Spleen (tissue), 11 donors: ENCODE data around the gene CDC42BPB. TPM values are rescaled to one million over a fixed set of nuclear protein-coding genes. Genes with fewer than 3 reads are reported as not detected.

ENCODE experiments used
- DNase-seq: peaks from one replicate; pipeline ENCODE4 v3.0.0-alpha.2; 2020
- H3K27ac ChIP-seq, 8 donors: fragments of 200-600 bp; sonication (generic) in 7 of 8; 1 replicate in 4 of 8; 2 replicates in 4 of 8; pipeline versions ENCODE4 v1.5.0 to v1.8.0; 2016 to 2021; ENCODE audit warnings: inconsistent platforms in 4 of 8, mild to moderate bottlenecking in 4 of 8, moderate library complexity in 1 of 8
- H3K27me3 ChIP-seq, 7 donors: fragments of 200-600 bp; sonication (generic) in 6 of 7; replicated peaks in 1 of 7; 1 replicate in 4 of 7; 2 replicates in 3 of 7; pipeline versions ENCODE4 v1.5.0 to v1.8.0; 2016 to 2021; ENCODE audit warnings: inconsistent platforms in 3 of 7, mild to moderate bottlenecking in 1 of 7
- H3K36me3 ChIP-seq, 6 donors: fragments of 200-600 bp; sonication (generic) in 5 of 6; 1 replicate in 4 of 6; 2 replicates in 2 of 6; pipeline versions ENCODE4 v1.5.0 to v1.8.0; 2016 to 2021; ENCODE audit warnings: inconsistent platforms in 2 of 6
- H3K4me1 ChIP-seq, 6 donors: fragments of 200-600 bp; sonication (generic) in 5 of 6; 1 replicate in 3 of 6; 2 replicates in 3 of 6; pipeline versions ENCODE4 v1.5.0 to v1.8.0; 2016 to 2021; ENCODE audit warnings: inconsistent platforms in 3 of 6
- H3K4me3 ChIP-seq, 8 donors: fragments of 200-600 bp; sonication (generic) in 7 of 8; 1 replicate in 4 of 8; 2 replicates in 4 of 8; pipeline versions ENCODE4 v1.5.0 to v1.8.0; 2016 to 2021; ENCODE audit warnings: inconsistent platforms in 4 of 8, mild to moderate bottlenecking in 4 of 8, moderate library complexity in 2 of 8
- H3K9me3 ChIP-seq, 8 donors: fragments of 200-600 bp; sonication (generic) in 7 of 8; 1 replicate in 4 of 8; 2 replicates in 4 of 8; pipeline versions ENCODE4 v1.5.0 to v1.8.0; 2016 to 2021; ENCODE audit warnings: inconsistent platforms in 4 of 8
- CTCF ChIP-seq, 11 experiments: fragments of 200-600 bp in 7 of 11; fragments of 450-650 bp in 4 of 11; sonication (generic) in 4 of 11; IDR thresholded peaks in 8 of 11; conservative IDR thresholded peaks in 3 of 11; 1 replicate in 7 of 11; 2 replicates in 4 of 11; pipeline versions ENCODE4 v1.4.0 to v1.8.0; 2016 to 2021; ENCODE audit warnings: antibody characterized with exemption in 11 of 11, inconsistent platforms in 4 of 11, mild to moderate bottlenecking in 1 of 11
- POLR2A ChIP-seq, 3 donors: fragments of 450-650 bp; IDR thresholded peaks; one replicate each; pipeline ENCODE4 v1.5.1; 2017; ENCODE audit warnings: antibody characterized with exemption in 3 of 3, mild to moderate bottlenecking in 1 of 3
- POLR2AphosphoS5 ChIP-seq, 3 donors: sonication (generic); formaldehyde crosslinking; IDR thresholded peaks; one replicate each; pipeline ENCODE4 v1.5.1; 2017; ENCODE audit warnings: antibody characterized with exemption in 3 of 3
- WGBS, 5 donors: extraction: QIAGEN DNeasy Blood & Tissue Kit in 3 of 5; methylation state at CpG; one replicate each; pipeline versions ENCODE4 v1.1.5 to v1.1.7; 2013 to 2018; 5-methylcytosine and 5-hydroxymethylcytosine counted together
- intact Hi-C: fragments of 100-400 bp; cut with DNase I; formaldehyde crosslinking; loops from one replicate; pipeline ENCODE4 v1.15.0; 2023; ENCODE audit warnings: low total_unique reads
- polyA plus RNA-seq, 3 donors: library from polyadenylated mRNA; stranded (reverse); fragments of 200-250 nt; gene quantifications; one replicate each; pipeline ENCODE4 v1.2.1, GENCODE V29; 2013
- total RNA-seq, 7 donors: library from RNA; depleted of rRNA in 3 of 7; stranded (reverse); fragments of >200 nt in 3 of 7; fragmentation: NEBNext Ultra II Directional in 4 of 7; extraction: Animal tissue kit (Norgen Biotek cat#: 25700) in 4 of 7; gene quantifications; one replicate each; pipeline versions ENCODE4 v1.1.0 to v1.2.1, GENCODE V29; 2016 to 2021
- donor health status: healthy with polysubstance abuse.
- donor health status: DM: no; HTN: no; CAD: no; lungs with moderate emphysema.
- donor health status: DM: no; HTN: no; CAD: no.
- donor health status: Bipolar disorder and iron deficiency.
- donor health status: healthy.
- donor health status: DM: no; HTN: no; CAD: no.
- donor health status: DM: yes; HTN: yes; CAD: no.

CDC42BPB gene
- total and polyA plus RNA-seq, 10 donors, result 6.4 to 94.5 (median 77.8) TPM

DNA sequence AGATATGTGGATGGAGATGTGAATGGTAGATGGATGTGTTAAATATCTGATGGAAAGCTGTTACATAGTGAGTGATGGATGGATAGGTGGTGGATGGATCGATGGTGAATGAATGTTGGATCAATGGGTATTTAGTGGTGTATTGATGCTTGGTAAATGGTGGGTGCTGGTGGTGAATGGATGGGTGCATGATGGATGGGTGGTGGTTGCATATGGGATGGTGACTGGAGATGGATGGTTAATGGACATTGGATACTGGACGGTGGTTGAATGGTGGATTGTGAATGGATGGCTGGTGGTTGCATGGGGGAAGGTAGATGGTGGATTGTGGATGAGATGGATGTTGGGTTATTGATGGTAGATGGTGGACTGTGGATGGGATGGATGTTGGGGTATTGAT, 24.6 kb upstream of the CDC42BPB start:
- H3K9me3 ChIP-seq, result no peaks in the 10 kb centered on the region
- DNase-seq, result no peak
- no peak for TF ChIP-seq POLR2AphosphoS5 (IDR thresholded peaks at IDR 0.05)
- no peak for TF ChIP-seq CTCF (IDR thresholded peaks at IDR 0.05 in 8 of 11, conservative IDR thresholded peaks at IDR 0.05 in 3 of 11)
- no peak for TF ChIP-seq POLR2A (IDR thresholded peaks at IDR 0.05)
- no peak overlapping the region for H3K27ac ChIP-seq
- no peaks in the 10 kb centered on the region for H3K36me3 ChIP-seq
- H3K27me3 ChIP-seq, result peaks cover 0 to 40% (median 20%) of the 10 kb centered on the region in 7 donors
- 92 to 97% (median 94%) methylated on average over 2 of the region's 2 CpGs for WGBS, 5 donors
- H3K4me3 ChIP-seq, result no peak overlapping the region
- peaks cover 0 to 16% (median 3%) of the 10 kb centered on the region in 6 donors for H3K4me1 ChIP-seq
- intact Hi-C loops, result no loop called here

DNA sequence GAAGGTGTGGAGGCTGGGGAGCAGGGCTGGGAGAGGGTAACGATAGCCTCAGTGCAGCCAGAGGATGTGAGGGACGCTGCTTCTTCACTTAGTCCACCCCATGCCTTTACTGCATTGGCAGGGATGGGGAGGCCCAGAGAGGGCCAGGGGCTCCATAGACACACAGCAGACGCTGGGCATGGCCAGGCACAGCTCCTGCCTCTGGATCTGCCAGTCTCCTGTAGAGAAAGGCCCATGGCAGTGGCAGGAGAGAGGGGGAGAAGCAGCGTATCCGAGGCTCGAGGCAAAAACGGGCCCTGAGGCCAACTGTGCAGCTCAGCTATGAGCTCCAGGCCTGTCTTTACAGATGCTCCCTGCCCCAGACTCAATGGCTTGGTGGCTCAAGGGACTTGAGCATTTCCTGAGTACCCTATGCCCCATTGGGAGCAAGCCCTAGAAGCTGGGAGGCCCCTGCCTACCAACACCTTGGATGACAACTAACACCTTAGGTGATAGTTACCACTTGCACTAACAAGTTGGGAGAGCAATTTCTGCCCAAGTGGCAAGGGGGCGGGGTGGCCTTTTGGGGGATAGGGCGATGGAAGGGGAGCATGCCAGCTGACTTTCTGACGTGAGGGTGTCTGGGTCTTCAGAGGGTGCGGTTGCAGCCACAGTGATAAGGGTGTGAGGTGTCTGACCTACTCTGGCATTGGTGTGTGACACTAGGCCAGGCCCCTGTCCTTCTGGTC, 21.7 kb upstream of the CDC42BPB start:
- H3K4me1 ChIP-seq, result peaks cover 7 to 34% (median 26%) of the 10 kb centered on the region in 6 donors
- H3K36me3 ChIP-seq, result no peaks in the 10 kb centered on the region
- peaks cover 0 to 40% (median 2%) of the 10 kb centered on the region in 7 donors for H3K27me3 ChIP-seq
- WGBS, 5 donors, result 82 to 100% (median 85%) methylated on average over 1 to 11 of the region's 11 CpGs
- peak; percentile 56 for DNase-seq
- intact Hi-C loops, result loop anchor here (10.0 kb wide), 1 partner anchor 216 kb away; no protein-coding TSS in a partner anchor
- TF ChIP-seq POLR2AphosphoS5 (IDR thresholded peaks at IDR 0.05) (no peak), CTCF (IDR thresholded peaks at IDR 0.05 in 8 of 11, conservative IDR thresholded peaks at IDR 0.05 in 3 of 11) (no peak), POLR2A (IDR thresholded peaks at IDR 0.05) (no peak)
- H3K4me3 ChIP-seq, result no peak overlapping the region
- H3K9me3 ChIP-seq, result no peaks in the 10 kb centered on the region
- no peak overlapping the region for H3K27ac ChIP-seq

- no peaks in the 10 kb centered on the region for H3K36me3 ChIP-seq
- intact Hi-C loops, result loop anchor here (10.0 kb wide), 1 partner anchor 216 kb away; no protein-coding TSS in a partner anchor
- no peaks in the 10 kb centered on the region for H3K9me3 ChIP-seq
- TF ChIP-seq CTCF (IDR thresholded peaks at IDR 0.05 in 8 of 11, conservative IDR thresholded peaks at IDR 0.05 in 3 of 11) (peak; percentile 51 to 91 (median 79)), POLR2A (IDR thresholded peaks at IDR 0.05) (no peak), POLR2AphosphoS5 (IDR thresholded peaks at IDR 0.05) (peak in 2 of 3 donors; percentile 35 to 87)
- 8 to 13% (median 11%) methylated on average over 9 of the region's 9 CpGs for WGBS, 5 donors
- peaks cover 0 to 36% (median 0%) of the 10 kb centered on the region in 7 donors for H3K27me3 ChIP-seq
- DNase-seq, result peak; percentile 92
- H3K27ac ChIP-seq, result no peak overlapping the region
- no peak overlapping the region for H3K4me3 ChIP-seq
- H3K4me1 ChIP-seq, result peaks cover 7 to 39% (median 30%) of the 10 kb centered on the region in 6 donors
Measured at GRCh38 chr14:103078420-103078749, 21.0 kb upstream of the CDC42BPB start.

DNA sequence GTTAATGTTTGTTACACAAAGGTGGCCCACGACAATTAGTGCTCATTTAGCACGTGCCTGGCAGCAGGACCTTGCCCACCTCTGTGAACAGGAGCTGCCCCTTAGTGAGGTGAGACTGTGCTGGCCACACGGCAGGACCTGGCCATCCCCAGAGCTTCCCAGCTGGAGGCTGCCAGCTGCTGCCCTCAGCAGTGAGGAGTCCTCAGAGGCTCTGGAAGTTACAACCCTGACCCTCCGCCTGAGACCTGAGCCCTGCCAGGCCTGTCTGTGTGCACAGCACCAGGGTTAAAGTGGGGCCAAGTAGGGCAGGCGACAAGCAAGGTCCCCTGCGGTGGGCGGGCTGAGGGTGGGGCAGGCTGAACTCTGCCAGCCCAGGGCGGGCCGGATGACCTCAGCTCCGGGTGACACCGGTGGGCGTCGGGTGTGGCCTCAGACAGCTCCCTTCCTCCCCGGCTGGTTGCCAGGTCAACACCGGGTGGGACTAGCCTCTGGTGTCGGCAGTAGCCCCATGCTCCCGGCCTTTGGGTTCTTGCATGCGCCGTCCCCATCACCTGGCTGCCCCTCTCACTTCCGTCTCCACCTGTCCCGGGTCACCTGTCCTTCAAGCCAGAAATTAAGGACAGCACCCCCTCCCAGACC, 17.5 kb upstream of the CDC42BPB start:
- DNase-seq, result peak; percentile 88
- Histone ChIP-seq H3K4me3 (peak overlapping the region in 7 of 8 donors; percentile 28 to 69 (median 41)), H3K27ac (peak overlapping the region in 6 of 8 donors; percentile 38 to 80 (median 66)), H3K4me1 (peaks cover 7 to 67% (median 44%) of the 10 kb centered on the region in 6 donors), H3K36me3 (no peaks in the 10 kb centered on the region), H3K9me3 (no peaks in the 10 kb centered on the region), H3K27me3 (peaks cover 0 to 31% (median 0%) of the 10 kb centered on the region in 7 donors)
- 23 to 29% (median 25%) methylated on average over 18 to 21 of the region's 21 CpGs for WGBS, 5 donors
- intact Hi-C loops, result loop anchor here (10.0 kb wide), 1 partner anchor 220 kb away; no protein-coding TSS in a partner anchor
- TF ChIP-seq POLR2A (IDR thresholded peaks at IDR 0.05) (no peak), POLR2AphosphoS5 (IDR thresholded peaks at IDR 0.05) (peak; percentile 33 to 83 (median 68)), CTCF (IDR thresholded peaks at IDR 0.05 in 8 of 11, conservative IDR thresholded peaks at IDR 0.05 in 3 of 11) (no peak)
